ENCODE measurements around the gene CC2D2A. TPM values are rescaled to one million over a fixed set of nuclear protein-coding genes. Genes with fewer than 3 reads are reported as not detected.

The CC2D2A gene
- total RNA-seq, 1 experiment from 2014 or later: 13.0 TPM

DNA sequence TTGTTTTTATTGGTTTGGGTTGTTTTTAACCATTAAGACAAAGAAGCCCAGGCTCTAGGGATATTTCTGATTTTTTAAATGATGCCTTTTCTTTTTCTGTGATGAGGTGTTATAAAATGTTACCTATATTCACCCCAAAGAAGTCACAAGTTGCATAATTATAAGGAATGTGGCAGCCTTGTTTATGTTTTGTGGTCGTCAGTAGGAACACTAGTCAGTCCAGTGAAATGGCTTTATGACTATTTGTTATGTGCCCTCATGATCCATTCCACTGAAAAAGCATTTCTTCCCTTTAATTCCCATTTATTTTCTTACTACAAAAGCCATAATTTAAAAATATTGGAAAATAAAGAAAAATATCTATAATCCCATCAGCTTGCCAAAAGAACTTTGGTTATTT is 34.4 kb downstream of the CC2D2A start:
- intact Hi-C loops (cut with micrococcal nuclease): no loop called here
- no peaks in the 10 kb centered on the region for H4K20me1 ChIP-seq (ENCODE audit: insufficient read depth)
- H3K36me3 ChIP-seq (ENCODE audit: control insufficient read depth in 1 of 2, insufficient read depth in 2 of 2, low read length in 2 of 2): no peaks in the 10 kb centered on the region

DNA sequence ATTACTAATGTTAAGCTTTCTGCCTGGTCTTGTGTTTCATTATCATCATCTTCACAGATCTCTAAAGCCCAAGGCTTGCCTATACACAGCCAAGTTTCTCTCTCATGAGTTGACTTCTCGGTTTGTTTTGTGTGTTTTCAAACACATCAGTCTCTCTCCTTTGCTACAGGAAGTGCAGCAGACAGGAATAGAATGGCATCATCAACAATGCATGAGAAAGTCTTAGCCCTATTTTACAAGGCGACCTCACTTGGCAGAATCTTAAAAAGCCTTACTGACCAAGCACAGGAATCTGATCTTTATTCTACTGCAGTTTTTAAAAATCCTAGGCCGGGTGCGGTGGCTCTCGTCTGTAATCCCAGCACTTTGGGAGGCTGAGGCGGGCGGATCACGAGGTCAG is 36.8 kb downstream of the CC2D2A start:
- intact Hi-C loops (cut with micrococcal nuclease): no loop called here
- DNase-seq (ENCODE audit: low read depth, low spot score) (no peak), ATAC-seq (no peak)
- Histone ChIP-seq H3K4me1 (ENCODE audit: control insufficient read depth in 1 of 2, insufficient read depth in 2 of 2, low read length in 2 of 2) (no peaks in the 10 kb centered on the region), H2AFZ (ENCODE audit: low read depth, low read length, poor library complexity, severe bottlenecking) (no peak overlapping the region), H3K9ac (ENCODE audit: low read length) (no peak overlapping the region), H3K4me2 (ENCODE audit: low read length) (no peak overlapping the region), H3K79me2 (ENCODE audit: insufficient read depth, low read length) (no peaks in the 10 kb centered on the region), H3K9me3 (ENCODE audit: control insufficient read depth in 1 of 2, insufficient read depth in 1 of 2, low read depth in 1 of 2, low read length in 2 of 2) (no peaks in the 10 kb centered on the region), H4K20me1 (ENCODE audit: insufficient read depth) (no peaks in the 10 kb centered on the region), H3K27ac (ENCODE audit: low read depth, low read length) (no peak overlapping the region), H3K4me3 (replicated peaks in 1 of 2; ENCODE audit: low read depth in 1 of 2, low read length in 2 of 2) (no peak overlapping the region), H3K36me3 (ENCODE audit: control insufficient read depth in 1 of 2, insufficient read depth in 2 of 2, low read length in 2 of 2) (no peaks in the 10 kb centered on the region), H3K27me3 (ENCODE audit: insufficient read depth, low read length) (no peaks in the 10 kb centered on the region), H3K9me2 (ENCODE audit: insufficient read depth) (no peaks in the 10 kb centered on the region)
- CTCF ChIA-PET: no interaction called here
- TF ChIP-seq ELF1 (IDR thresholded peaks at IDR 0.05; ENCODE audit: borderline replicate concordance, low read depth) (no peak), POLR2AphosphoS5 (IDR thresholded peaks at IDR 0.05; ENCODE audit: low read depth, low read length) (no peak), YY1 (IDR thresholded peaks at IDR 0.05; ENCODE audit: extremely low read depth, insufficient replicate concordance, low read depth, low read length) (no peak)
- RAD21 ChIA-PET (ENCODE audit: low non-redundant PET in 1 of 2, low total read pairs in 2 of 2, uncharacterized antibody in 2 of 2, unreplicated experiment in 2 of 2): no interaction called here
- no TSS peak for BruUV-seq (replicated peaks)
- POLR2A ChIA-PET: no interaction called here

More for the DNA sequence above, 34.4 kb downstream of the CC2D2A start:
- POLR2A ChIA-PET: no interaction called here
- Histone ChIP-seq H3K27ac (ENCODE audit: low read depth, low read length) (no peak overlapping the region), H3K27me3 (ENCODE audit: insufficient read depth, low read length) (no peaks in the 10 kb centered on the region), H3K79me2 (ENCODE audit: insufficient read depth, low read length) (peaks cover under 1% of the 10 kb centered on the region; the same call in 1 of the 2 replicates), H2AFZ (ENCODE audit: low read depth, low read length, poor library complexity, severe bottlenecking) (no peak overlapping the region), H3K4me1 (ENCODE audit: control insufficient read depth in 1 of 2, insufficient read depth in 2 of 2, low read length in 2 of 2) (no peaks in the 10 kb centered on the region), H3K4me3 (replicated peaks in 1 of 2; ENCODE audit: low read depth in 1 of 2, low read length in 2 of 2) (no peak overlapping the region), H3K4me2 (ENCODE audit: low read length) (no peak overlapping the region), H3K9me2 (ENCODE audit: insufficient read depth) (no peaks in the 10 kb centered on the region), H3K9me3 (ENCODE audit: control insufficient read depth in 1 of 2, insufficient read depth in 1 of 2, low read depth in 1 of 2, low read length in 2 of 2) (no peaks in the 10 kb centered on the region), H3K9ac (ENCODE audit: low read length) (no peak overlapping the region)
- TF ChIP-seq SIN3A (IDR thresholded peaks at IDR 0.05; ENCODE audit: low read depth): no peak
- TF ChIP-seq TCF7L2 (IDR thresholded peaks at IDR 0.05; ENCODE audit: borderline replicate concordance, extremely low read depth, insufficient read depth, insufficient read length): no peak
- TF ChIP-seq POLR2A (IDR thresholded peaks at IDR 0.05; ENCODE audit: borderline replicate concordance, extremely low read depth, insufficient read depth, insufficient read length): no peak
- TF ChIP-seq POLR2AphosphoS5 (IDR thresholded peaks at IDR 0.05; ENCODE audit: low read depth, low read length): no peak
- TF ChIP-seq ZNF274 (IDR thresholded peaks at IDR 0.05; ENCODE audit: low read depth, low read length): no peak
- TF ChIP-seq RAD21 (IDR thresholded peaks at IDR 0.05; ENCODE audit: low read depth): no peak
- no peak for TF ChIP-seq JUND (IDR thresholded peaks at IDR 0.05)
- TF ChIP-seq, protein P1, sequence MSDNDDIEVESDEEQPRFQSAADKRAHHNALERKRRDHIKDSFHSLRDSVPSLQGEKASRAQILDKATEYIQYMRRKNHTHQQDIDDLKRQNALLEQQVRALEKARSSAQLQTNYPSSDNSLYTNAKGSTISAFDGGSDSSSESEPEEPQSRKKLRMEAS (IDR thresholded peaks at IDR 0.05): no peak
- CTCF ChIA-PET: no interaction called here
- no peak for ATAC-seq
- BruUV-seq (replicated peaks): no TSS peak
- no peak for DNase-seq (ENCODE audit: low read depth, low spot score)
- RAD21 ChIA-PET (ENCODE audit: low non-redundant PET in 1 of 2, low total read pairs in 2 of 2, uncharacterized antibody in 2 of 2, unreplicated experiment in 2 of 2): no interaction called here
